ENCODE results near the gene TIMP2.
"Not testable (repeated sequence)": the region's sequence is repeated elsewhere in the genome, so short reads cannot be mapped to it uniquely, and the experiment has no call there.

TIMP2 gene

DNA sequence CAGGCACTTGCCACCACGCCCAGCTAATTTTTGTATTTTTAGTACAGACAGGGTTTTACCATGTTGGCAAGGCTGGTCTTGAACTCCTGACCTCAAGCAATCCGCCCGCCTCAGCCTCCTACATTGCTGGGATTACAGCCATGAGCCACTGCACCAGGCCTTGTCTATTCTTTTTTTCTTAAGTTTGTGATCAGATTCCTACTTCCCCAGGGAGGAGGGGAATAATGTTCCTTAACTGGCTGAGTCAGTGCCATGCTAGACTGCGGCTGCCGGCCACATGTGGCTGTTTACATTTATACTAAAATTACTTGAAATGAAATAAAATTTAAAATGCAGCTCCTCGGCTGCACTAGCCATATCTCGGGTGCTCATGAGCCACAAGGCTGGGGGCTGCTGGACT is 56.8 kb downstream of the TIMP2 start:
- no peak for DNase-seq (ENCODE audit: low read depth in 3 of 3)

DNA sequence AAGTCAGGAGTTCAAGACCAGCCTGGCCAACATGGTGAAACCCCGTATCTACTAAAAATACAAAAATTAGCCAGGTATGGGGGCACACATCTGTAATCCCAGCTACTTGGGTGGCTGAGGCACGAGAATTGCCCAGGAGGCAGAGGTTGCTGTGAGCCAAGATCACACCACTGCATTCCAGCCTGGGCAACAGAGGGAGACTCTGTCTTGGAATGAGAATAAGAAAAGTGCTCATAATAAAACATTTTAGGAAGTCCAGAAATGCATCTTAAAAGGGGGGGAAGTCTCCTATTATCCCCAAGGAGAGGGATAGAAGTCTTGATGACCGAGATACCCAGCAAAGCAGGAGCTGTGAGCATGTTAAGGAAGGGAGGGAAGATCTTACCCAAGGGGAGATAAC is 58.1 kb downstream of the TIMP2 start:
- not testable (repeated sequence) for DNase-seq (ENCODE audit: low read depth in 3 of 3)

DNA sequence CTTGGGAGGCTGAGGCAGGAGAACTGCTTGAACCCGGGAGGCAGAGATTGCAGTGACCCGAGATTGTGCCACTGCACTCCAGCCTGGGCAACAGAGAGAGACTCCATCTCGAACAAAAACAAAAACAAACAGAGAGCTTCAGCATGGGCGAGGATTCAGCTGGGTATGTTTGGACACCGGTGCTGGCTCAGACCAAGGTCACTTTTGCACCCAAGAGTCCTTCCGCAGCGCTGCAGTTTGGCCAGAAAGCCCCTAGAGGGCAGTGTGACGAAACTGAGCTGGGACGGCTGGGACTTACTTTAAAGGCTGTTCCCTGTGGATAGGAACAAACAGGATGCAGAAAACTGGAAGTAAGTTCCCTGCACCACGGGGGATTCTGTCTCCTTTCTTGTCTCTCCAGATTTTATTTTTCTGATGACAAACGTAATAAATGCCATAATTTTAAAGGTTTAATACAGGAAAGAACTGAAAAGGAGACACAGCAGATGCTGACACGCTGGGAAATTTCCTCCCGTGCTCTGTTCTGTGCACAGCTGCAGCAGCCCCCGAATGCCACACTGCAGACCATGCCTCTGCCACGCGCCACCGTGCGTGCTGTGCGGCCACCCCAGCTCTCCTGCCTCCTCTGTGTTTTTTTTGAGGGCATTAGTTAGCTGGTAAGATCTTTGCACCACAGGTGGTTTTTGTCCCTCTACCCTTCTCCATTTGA is 59.4 kb downstream of the TIMP2 start:
- peak; percentile 8 to 63 (median 42) for DNase-seq (ENCODE audit: low read depth in 3 of 3)

DNA sequence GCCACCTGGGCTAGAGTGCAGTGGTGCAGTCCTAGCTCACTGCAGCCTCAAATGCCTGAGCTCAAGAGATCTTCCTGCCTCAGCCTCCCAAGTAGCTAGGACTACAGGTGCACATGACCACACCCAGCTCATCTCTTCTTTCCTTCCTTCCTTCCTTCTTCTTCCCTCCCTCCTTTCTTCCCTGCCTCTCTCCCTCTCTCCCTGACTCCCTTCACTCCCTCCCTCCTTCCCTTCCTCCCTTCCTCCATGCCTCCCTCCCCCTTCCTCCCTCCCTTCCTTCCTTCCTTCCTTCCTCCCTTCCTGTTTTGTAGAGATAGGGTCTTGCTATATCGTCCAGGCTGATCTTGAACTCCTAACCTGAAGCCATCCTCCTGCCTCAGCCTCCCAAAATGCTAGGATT is 61.1 kb downstream of the TIMP2 start:
- DNase-seq (ENCODE audit: low read depth in 3 of 3), result no peak

DNA sequence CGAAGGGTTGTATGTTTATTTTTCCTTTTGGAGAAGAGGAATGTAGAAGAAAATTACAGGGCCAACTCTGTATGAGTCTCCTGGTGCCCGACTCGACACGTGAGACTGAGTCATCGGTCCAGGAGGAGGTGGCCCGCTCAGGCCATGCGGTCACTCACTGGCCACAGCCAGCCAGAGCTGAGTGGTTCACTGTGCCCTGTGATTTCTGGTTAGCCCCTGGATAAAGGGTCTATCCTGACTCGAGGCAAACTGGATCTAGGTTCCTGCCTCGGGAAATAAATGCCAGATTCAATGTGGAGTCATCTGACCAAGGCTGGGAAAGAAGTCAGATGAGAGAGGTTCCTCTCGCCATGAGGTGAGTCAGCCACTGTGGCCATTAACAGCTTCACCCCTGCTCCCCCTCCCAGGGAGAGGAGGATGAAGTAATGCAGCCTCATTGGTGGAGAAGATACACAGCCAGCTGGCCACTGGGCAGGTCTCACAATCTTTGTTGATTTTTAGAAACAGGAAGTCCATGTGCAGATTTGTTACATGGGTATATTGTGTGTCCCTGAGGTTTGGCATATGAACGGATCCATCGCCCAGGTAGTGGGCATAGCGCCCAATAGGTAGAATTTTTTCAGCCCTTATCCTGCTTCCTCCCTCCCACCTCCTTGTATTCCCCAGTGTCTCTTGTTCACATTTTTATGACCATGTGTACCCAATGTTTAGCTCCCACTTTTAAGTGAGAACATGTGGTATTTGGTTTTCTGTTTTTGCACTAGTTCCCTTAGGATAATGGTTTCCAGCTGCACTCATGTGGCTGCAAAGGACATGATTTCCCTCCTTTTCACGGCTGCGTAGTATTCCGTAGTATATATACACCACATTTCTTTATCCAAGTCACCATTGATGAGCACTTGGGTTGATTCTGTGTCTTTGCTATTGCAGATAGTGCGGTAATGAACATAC is 62.8 kb downstream of the TIMP2 start:
- DNase-seq (ENCODE audit: low read depth in 3 of 3), result no peak

DNA sequence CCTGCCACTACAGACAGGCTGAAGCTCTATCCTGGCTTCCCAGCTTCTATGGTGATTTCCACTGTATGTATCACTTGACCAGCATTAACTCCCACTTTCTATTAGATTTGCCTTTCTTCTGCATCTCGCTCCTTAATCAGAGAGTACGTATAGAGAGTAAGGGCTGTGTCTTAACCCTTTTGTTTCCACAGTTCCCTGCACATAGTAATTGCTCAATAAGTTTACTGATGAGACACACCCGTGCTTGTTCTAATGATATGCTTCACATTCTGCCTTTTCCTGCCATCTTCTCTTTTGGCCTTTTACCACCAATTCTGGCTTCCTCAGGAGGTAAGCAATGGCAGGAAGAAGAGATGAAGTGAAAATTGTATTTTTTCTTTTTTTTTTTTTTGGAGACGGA is 64.0 kb downstream of the TIMP2 start:
- DNase-seq (ENCODE audit: low read depth in 3 of 3), result no peak

DNA sequence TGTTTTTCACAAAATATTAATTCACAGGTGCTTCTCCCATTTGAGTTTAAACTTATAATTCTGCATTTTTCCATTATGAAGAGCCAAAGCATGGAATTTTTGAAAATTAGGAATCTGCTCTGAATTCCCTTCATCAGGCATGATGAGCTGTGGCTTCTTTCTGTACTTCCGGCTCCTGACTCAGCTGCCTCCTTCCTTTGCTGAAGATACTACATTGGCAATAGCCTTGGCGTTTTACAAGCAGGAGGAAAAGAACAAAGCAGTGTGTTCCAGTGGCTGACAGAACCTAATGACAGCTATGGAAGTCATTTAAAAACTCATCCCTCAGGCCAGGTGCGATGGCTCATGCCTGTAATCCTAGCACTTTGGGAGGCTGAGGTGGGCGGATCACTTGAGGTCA is 66.1 kb downstream of the TIMP2 start:
- no peak for DNase-seq (ENCODE audit: low read depth in 3 of 3)

DNA sequence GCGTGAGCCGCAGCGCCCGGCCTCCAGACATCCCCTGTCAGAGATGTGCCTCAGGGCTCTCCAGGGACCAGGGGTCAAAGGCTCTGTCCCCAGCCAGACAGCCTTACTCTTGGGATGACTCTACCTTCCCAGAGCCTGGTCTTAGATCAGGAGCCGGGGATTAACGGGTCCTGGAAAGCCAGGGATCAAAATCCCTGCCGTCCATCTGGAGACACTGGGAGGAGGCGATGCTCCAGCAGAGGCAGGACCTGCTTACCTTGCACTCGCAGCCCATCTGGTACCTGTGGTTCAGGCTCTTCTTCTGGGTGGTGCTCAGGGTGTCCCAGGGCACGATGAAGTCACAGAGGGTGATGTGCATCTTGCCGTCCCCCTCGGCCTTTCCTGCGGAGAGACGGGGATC is 67.9 kb downstream of the TIMP2 start:
- DNase-seq (ENCODE audit: low read depth in 3 of 3), result no peak

DNA sequence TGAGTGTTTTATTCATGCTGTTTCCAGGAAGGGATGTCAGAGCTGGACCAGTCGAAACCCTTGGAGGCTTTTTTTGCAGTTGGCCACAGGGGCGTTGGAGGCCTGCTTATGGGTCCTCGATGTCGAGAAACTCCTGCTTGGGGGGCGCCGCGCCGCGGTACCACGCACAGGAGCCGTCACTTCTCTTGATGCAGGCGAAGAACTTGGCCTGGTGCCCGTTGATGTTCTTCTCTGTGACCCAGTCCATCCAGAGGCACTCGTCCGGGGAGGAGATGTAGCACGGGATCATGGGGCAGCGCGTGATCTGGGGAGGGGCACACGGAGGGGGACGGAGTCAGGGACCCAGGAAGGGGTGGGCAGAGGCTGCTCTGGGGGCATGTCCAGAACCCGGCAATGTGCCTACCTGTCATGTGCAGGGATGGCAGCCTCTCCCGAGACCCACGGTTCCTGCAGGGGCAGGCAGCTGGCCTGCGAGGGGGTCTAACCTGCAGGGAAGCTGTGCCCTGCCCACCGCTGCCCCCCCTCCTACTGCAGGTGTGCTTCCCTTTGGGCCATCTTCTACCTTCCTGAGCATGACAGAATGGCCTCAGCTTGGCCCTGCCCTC is 69.5 kb downstream of the TIMP2 start:
- no peak for DNase-seq (ENCODE audit: low read depth in 3 of 3)

DNA sequence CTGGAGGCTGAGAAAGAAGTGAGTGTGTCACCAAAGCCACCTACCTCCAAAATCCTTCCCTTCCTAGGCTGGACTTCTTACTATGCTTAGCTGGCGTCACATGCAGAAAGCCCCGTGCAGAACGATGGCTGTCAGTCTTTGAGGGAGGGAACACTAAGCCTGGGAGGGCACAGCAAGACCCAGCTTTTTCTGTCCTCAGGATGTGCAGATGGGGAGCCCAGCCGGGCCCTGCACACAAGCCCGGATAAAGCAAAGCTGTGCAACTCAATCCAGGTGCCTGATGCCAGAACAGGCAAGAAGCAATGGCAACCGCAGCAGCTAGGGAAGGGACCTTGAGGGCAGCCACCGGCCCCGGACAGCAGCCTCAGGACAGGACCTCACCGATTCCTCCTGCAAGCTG is 70.7 kb downstream of the TIMP2 start:
- DNase-seq (ENCODE audit: low read depth in 3 of 3), result no peak

DNA sequence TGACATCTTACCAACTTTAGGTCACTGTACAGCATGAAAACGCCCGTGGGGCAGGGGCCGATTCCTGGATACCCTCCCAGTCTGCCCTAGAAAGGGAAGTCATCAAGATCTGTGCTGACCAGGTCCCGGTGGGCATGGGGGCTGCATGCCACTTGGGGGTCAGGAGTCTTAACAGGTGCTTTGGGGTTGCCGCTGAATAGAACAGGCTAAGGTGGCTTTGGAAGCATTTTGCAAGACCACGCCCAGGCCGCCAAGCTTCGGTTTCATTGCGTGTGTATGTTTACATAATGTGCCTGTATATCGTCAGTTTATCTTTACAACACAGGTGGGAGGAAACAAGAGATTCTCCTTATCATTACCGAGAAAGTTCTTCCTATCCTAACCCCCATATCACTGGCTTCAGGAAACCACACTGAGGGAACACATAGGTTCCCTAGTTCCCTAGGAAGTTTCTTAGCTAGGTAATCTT is 71.2 kb downstream of the TIMP2 start:
- DNase-seq (ENCODE audit: low read depth in 3 of 3), result no peak

DNA sequence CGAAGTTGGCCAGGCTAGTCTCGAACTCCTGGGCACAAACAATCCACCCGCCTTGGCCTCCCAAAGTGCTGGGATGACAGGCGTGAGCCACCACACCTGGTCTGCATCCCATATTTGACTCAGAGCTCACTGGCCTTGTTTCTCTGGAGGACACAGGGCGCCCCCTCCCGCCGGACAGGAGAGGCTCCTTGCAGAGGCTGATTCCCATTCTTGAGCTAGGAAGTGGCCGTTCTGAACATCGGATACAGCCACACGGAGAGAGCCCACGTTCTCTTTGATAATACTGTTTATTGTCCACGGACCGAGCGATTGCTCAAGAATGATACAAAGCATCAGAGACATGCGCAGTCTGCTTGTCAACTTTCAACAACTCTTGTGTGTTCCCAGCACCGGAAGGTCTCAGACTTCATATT is 72.5 kb downstream of the TIMP2 start:
- DNase-seq (ENCODE audit: low read depth in 3 of 3), result no peak

DNA sequence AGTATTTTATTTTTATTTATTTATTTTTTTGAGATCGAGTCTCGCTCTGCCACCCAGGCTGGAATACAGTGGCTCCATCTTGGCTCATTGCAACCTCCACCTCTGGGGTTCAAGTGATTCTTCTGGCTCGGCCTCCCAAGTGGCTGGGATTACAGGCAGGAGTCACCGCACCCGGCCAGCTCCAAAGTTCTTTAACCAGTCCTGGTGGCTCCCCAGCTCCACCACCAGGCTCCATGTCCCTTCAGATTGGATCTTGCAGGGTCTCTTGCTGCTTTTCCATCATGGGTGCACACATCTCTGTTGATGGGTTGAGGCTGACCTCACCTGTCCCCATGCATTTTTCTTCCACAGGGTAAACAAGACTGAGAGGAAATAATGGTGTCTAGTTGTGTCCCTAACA is 76.2 kb downstream of the TIMP2 start:
- DNase-seq (ENCODE audit: low read depth in 3 of 3), result no peak

DNA sequence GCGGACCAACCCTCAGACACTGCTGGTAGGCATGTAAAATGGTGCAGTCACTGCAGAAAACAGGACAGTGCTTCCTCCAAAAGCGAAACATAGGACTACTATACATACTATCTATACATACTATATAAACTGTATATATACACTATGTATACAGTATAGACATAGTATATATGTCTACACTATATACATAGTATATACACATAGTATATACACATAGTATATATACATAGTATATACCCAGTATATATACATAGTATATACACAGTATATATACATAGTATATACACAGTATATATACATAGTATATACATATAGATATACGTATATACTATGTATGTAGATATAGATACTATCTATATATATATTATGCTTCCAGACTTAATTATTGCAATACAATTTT is 78.1 kb downstream of the TIMP2 start:
- DNase-seq (ENCODE audit: low read depth in 3 of 3), result no peak

DNA sequence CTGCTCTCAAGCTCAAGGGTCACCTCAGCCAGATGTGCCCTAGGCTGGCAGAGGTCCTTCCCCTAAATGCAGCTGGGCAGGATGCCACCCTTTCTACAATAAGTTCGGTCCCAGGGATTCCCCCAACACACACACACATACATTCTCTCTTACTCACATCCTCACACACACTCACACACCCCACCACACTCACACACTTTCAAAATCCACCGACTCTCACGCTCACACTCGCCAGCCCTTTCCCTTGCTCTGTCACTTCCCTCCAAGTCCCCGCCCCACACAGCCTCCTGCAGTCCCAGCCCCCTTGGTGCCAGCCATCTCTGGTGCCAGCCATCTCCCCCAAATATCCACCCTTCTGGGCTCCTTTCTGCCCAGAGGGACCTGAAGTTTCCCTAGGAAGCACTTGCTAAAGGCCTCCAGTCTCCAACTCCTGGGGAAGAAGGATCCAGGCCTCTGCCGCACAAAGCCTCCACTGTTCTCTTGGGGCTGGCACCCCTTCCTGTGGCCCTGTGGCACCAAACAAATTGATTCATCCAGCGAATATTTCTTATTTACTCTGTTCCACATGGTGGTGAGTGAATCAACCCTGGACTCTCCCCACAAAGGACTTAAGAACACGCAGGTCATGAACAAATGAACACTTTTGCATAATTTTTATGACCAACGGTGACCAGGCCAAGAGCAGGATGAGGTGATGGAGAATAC is 80.7 kb downstream of the TIMP2 start:
- no peak for DNase-seq (ENCODE audit: low read depth in 3 of 3)

DNA sequence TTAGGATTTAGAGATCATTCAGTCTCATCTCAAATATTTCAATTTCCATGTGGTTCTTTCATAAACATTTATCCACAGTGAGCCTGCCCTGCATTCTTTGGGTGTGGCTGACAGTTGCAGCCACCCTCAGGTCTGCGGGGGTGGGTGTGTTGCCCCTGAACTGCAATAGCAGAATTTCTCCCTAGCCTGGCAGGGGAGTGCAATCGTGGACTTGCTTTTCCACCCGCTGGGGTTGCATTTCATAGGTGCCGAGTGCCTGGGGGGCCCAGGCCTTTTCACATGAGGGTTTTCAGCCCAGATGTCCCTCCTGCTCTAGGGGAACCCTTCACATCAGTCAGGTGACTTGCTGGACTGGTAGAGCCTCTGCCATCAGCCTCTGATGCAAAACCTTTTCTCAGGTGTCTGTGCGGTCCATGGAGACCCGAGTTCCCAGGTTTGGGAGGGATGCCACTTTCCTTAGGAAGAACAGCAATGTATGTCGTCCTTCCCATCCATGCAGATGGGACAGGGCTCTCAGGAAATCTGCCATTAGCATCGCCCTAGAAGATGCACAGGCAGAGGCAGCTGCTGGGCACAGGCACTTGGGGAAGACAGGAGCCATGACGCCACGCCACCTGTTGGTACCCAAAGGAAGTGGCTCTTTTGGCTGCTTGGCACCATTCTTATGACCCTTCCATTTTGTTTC is 82.2 kb downstream of the TIMP2 start:
- peak in 2 of 3 experiments; percentile 23 to 55 for DNase-seq (ENCODE audit: low read depth in 3 of 3)

DNA sequence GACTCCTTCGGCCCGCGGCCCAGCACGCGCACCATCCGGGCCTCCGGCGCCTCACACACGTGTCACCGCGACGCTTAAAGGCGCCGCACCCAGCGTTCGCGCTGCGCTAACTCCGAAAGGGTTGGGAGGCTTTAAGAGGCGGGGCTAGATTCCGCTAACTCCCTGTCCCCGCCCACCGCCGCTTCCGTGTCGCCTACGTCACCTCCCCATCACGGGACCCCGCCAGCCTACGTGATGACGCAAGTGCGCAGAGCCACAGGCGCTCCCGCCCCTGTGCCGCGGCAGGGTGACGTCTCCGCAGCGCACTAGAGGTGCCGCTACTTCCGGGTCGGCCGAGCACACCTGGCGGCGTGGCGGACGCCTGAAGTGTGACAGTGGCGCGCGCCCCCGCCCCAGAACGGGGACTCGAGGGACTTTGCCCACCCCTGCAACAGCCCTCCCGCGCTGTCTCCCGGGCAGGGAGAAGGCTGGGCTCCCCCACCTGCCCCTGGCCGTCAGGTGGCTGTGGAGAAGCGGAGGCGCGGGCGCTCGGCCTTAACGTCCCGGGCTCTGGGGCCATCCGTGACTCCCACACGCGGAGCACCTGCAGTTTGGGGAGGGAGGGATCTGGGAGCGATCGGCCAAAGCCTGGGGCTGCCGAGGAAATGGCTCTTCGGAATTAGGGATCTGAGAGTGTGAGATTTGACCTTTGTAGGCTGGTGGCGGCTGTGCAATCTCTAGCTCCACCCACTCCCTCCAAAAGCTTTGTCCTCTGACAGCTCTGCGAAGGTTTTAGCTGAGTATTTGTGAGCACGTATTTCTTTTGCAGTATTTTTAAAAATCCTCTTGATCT is 84.2 kb downstream of the TIMP2 start, which contains the start of gene USP36:
TSS of gene USP36 (minus strand) at position 35 of the 832 bp plus-strand sequence. CDS start 4,451 bp downstream, outside the sequence.
- peak; percentile 99 to 100 (median 100) for DNase-seq (ENCODE audit: low read depth in 3 of 3)

DNA sequence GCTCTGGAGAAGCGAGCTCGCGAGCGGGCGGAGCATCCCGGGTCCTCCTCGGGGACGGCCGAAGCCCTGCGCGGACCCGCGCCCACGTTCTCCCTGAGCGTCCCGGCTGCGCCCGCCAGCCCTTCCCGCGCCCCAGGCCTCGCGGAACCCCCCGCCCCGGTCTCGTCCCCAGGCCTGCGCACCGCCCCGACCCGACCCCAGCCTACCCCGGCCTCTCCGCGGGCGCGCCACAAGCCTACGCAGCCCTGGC is 84.7 kb downstream of the TIMP2 start:
- no peak for DNase-seq (ENCODE audit: low read depth in 3 of 3)

DNA sequence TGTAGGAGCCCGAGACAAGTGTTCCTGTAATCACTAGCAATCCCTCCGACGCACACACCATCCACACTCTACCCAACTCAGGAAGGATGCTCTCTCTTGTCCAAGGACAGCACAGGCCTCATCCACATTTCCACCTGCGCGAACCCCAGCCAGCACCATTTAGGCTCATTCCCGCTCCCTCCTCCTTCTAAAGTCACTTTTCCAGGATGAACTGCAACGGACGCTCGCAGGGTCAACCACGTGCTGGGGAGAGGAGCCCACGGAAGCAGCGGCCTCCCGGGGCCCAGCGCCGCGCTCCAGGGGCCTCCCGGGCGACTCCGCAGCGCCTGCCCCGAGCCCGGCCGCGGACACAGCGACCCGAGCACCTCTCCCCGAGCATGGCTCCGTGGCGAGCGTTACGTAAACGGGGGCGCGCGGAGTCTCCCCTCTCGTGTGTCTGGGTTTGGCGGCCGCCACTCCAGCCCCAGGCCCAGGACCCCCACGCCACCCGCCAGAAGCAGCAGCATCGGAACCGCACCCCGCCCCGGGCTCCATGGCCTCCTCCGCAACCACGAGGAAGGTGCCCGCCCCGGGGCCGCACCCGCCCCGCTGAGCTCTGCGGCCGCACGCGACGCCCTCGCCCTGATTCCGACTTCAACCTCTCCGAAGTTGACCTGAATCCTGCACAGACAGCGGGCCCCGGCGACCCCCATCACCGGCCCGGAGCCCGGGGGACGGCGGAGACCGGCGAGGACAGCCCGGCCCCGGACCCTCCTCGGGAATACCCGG is 85.2 kb downstream of the TIMP2 start:
- peak in 2 of 3 experiments; percentile 21 to 45 for DNase-seq (ENCODE audit: low read depth in 3 of 3)
